GM13977 (cell line): Measurements from ENCODE around the gene SCGN.

Experiments
- DNase-seq: peaks from one replicate; pipeline ENCODE4 v3.0.0; 2012; ENCODE audit warnings: low spot score
- CTCF ChIP-seq: IDR thresholded peaks from 2 replicates; pipeline ENCODE4 v1.5.1; 2012; ENCODE audit warnings: mild to moderate bottlenecking, control low read depth; ENCODE audit not compliant: insufficient read depth; ENCODE audit errors: extremely low read depth, missing control alignments
- in situ Hi-C: fragments of 300-500 bp; cut with MboI; formaldehyde crosslinking; loops from one replicate; pipeline ENCODE4 v1.12.0; 2022; ENCODE audit warnings: low sequenced_read_pairs, low pct_unique_long_range_greater_than_20kb, mixed read lengths, inconsistent platforms; ENCODE audit not compliant: unreplicated experiment

Gene SCGN

GRCh38 chr6:25685896-25686295, 33.9 kb downstream of the SCGN start:
- in situ Hi-C loops: no loop called here
- DNase-seq: no peak
- no peak for TF ChIP-seq CTCF

GRCh38 chr6:25686856-25687255, 34.8 kb downstream of the SCGN start:
- in situ Hi-C loops: no loop called here
- DNase-seq: no peak
- no peak for TF ChIP-seq CTCF

- no peak for DNase-seq
- TF ChIP-seq CTCF: no peak
- in situ Hi-C loops: no loop called here
These were observed 38.0 kb downstream of the SCGN start for GRCh38 chr6:25689966-25690365.

- in situ Hi-C loops: no loop called here
- no peak for TF ChIP-seq CTCF
- DNase-seq: no peak
These were observed 39.9 kb downstream of the SCGN start for GRCh38 chr6:25691894-25692293.

GRCh38 chr6:25692472-25692871, 40.5 kb downstream of the SCGN start:
- TF ChIP-seq CTCF: no peak
- in situ Hi-C loops: no loop called here
- no peak for DNase-seq

GRCh38 chr6:25694366-25694765, 42.4 kb downstream of the SCGN start:
- in situ Hi-C loops: no loop called here
- no peak for TF ChIP-seq CTCF
- no peak for DNase-seq

- no peak for DNase-seq
- TF ChIP-seq CTCF: no peak
- in situ Hi-C loops: no loop called here
These were observed 43.7 kb downstream of the SCGN start for GRCh38 chr6:25695671-25696070.
